GM18873 (cell line): ENCODE results near the gene SLC35A4.
A peak's percentile ranks its signal among the peaks of the same experiment; 100 is the strongest.

ENCODE experiments used
- ATAC-seq: cut with Tn5 transposase; IDR thresholded peaks from one replicate; pipeline ENCODE4 v1.9.1; 2021; ENCODE audit warnings: mild to moderate bottlenecking, moderate library complexity, moderate number of reproducible peaks; ENCODE audit not compliant: unreplicated experiment, low FRiP score

The SLC35A4 gene

DNA sequence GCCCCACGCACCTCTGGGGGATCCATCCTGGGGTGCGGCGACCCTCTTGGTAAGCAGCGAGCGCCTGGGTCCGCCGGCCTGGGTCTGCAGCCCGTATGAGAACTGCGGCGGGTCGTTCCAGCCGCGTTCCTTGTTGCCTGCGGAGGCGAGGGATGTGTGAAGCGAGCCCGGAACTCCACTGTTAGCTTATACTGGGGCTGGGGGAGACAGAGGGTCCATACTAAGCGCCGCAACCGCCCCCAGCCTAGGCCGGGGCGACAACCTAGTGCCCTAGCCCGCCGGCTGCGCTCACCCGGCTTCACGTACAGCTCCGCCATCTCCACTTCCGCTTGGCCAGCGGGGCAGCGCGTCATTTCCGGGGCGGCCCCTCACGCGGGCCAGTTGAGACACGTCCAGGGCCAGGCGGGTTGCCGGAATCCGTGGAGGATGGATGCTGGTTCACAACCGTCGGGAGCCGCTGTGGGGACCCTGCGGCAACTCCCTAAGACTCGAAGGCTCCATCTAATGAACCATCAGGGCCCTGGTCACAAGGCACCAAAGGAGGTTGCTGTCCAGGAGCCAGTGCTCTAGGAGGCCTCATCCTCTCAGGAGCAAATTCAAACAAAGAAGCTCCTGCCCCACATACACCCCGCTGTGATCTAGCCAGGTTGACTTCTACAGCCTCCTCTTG lies 7.4 kb upstream of the SLC35A4 start, which contains the start of gene SRA1:
TSS of gene SRA1 (minus strand) at position 338 of the 670 bp plus-strand sequence. CDS start at position 317, 21 bp downstream.
- ATAC-seq, result peak; percentile 92

DNA sequence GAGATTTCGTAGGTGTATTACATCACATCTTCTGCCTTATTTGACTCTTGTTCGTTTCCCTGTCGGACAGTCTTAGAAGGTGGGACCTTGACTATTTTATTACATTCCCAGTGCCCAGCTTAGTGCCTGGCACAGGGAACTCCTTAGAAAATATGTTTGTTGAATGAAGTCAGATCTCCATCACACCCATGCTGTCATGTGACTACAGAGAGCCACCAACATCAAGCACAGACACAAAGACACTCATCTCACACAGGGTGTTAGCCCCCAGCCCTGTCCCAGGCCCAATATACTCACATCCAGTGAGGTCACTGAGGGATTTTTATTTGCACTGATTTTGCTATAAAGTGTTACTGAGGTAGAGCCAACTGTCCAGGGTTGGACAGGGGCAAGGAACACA lies 6.7 kb upstream of the SLC35A4 start:
- no peak for ATAC-seq

DNA sequence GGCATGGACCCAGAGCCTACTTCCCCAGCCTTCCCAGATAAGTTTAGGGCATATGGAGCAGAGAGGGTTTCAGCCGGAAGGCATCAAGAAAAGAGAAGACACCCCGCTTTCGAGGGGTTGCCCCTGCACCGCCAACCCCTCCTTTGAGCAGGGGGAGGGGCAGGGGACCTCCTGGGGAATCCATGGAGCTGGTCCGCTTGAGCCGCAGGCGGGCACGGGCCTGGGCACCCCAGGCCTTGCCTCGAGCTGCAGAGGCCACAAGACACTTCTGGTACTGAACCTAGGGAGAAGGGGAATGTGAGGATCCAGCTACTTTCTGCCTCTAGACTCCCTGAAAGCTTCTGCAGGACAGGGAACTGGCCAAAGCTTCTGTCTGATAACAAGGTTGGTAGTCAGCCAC lies 6.1 kb upstream of the SLC35A4 start:
- no peak for ATAC-seq

DNA sequence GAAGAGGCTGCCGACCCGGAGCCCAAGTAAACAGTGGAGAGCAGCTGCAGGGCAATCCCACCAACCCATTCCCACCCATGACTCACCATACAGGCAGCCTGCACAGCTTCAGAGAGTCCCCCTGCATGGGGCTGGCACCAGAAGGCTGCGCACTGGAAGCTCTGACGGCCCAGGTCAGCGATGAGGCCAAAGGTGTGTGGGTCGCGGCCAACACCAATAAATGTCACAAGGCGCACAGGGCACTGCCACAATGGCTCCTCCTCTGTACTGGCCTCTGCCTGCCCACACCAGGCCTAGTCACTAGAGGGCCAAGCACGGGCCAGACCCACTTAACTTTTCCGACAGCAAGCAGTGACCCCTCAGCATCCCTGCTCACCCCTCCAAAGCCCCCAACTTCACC lies 4.4 kb upstream of the SLC35A4 start:
- ATAC-seq, result no peak

DNA sequence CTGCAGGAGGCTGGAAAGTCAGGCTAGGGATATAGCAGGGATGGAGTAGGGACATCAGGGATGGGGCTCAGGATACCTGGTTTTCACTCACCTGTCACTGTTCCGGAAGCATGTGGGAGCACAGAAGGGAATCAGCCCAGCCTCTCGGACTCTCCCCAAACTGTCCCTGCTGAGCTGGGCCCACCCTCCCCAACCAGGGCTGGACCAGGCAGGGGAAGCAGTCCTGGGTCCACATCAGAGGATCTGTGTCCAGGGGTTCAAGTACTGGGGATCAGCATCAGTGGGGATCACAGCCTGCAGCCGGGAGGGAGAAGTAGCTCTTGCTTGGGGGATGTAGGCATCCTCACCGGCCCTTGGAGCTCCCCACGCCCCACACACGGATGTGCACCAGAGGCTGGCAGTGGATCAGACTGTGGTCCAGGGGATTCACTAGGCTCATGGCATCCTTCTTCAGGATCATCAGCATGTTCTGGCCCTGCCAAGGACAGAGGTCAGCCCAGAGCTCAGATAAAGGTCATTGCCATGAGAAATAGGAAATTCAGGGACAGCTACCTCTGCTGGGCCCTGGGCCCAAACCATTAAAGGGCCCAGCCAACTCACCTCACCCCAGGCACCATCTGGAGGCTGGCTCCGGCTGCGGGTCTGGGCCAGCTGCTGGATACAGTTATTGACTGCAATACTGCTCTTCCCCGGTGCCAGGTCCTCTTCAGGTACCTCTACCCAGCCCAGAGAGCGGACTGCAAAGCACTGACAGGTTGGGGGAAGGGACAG lies 2.7 kb upstream of the SLC35A4 start:
- no peak for ATAC-seq

DNA sequence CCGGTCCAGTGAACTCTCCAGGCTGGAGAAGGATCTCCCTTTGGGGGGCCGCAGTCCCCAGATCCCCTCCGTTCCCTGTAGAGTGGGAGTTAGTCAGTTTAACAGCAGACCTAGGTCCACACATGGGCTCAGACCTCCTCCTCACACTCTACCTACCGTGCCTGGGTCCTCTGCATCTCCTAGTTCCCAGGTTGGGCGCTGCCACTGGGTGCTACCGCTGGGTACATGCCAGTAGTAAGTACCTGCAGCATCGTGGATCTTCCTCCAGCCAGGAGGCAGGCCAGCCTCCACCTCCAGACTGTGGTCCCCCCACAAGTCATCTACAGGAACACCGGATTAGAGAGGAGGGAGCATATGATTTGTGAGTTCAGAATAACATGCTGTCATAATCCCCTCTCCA lies 1.0 kb upstream of the SLC35A4 start:
- ATAC-seq, result no peak

DNA sequence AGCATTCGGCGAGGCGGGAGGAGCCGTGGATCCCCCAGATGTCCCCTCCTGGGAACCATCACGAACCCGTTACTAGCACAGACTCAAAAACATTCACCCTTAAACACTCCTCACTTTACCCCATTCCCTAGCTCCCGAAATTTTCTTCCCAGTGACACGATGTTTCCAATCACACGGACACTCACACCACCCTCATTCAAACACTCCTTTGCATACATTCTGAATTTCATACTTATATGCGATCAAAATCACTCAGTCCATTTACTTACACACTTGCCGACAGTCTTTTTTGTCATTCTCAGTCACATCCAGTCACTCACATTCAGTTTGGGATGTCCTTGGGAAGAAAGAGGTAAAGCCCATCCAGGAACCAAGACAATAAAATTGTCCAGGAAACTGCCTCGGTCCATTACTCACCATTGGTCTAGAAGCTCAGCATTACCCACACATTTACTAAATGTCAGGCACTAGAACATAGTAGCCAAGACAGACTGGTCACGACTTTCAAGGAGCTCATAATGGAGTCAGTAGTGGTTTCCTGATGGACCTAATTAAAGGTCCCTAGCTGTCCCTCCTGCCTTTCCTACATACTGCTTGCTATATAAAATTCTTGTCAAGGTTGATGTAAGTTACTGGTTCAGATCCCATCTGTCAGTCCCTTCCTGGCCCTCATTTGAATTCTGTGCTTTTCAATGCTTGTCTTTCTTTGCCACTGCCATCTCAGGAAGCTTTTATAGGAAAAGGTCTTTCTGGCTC lies 574 bp downstream of the SLC35A4 start:
- no peak for ATAC-seq

DNA sequence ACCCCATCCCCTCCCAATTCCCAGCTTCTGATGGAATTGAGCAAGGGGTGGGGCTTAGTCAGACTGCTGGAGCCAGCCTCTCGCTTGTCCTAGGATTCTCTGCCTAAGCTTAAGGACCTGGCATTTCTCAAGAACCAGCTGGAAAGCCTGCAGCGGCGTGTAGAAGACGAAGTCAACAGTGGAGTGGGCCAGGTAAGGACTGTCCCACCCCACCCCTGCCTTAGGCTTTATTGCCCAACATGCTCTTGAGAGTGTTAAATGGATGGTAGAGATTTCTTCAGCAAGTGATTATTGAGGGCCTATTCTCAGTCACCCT lies 1.1 kb downstream of the SLC35A4 start:
- ATAC-seq, result no peak

DNA sequence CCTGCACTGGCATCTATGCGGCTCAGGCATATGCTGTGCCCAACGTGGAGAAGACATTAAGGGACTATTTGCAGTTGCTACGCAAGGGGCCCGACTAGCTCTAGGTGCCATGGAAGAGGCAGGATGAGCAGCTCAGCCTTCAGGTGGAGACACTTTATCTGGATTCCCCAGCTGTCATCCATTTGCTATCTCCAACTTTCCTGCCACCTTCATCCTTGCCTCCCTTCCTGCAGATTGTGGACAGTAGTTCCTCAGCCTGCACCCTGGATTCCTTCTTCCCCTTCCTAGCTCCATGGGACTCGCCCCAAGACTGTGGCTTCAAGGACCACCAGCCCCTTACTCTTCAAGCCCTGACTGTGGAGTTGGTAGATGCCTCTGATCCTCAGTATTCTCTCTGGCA lies 2.0 kb downstream of the SLC35A4 start:
- ATAC-seq, result no peak

DNA sequence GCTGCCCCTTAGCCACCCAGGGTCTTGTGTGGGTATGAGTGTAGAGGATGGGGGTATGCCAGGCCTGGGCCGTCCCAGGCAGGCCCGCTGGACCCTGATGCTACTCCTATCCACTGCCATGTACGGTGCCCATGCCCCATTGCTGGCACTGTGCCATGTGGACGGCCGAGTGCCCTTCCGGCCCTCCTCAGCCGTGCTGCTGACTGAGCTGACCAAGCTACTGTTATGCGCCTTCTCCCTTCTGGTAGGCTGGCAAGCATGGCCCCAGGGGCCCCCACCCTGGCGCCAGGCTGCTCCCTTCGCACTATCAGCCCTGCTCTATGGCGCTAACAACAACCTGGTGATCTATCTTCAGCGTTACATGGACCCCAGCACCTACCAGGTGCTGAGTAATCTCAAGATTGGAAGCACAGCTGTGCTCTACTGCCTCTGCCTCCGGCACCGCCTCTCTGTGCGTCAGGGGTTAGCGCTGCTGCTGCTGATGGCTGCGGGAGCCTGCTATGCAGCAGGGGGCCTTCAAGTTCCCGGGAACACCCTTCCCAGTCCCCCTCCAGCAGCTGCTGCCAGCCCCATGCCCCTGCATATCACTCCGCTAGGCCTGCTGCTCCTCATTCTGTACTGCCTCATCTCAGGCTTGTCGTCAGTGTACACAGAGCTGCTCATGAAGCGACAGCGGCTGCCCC lies 2.6 kb downstream of the SLC35A4 start:
- ATAC-seq, result no peak

DNA sequence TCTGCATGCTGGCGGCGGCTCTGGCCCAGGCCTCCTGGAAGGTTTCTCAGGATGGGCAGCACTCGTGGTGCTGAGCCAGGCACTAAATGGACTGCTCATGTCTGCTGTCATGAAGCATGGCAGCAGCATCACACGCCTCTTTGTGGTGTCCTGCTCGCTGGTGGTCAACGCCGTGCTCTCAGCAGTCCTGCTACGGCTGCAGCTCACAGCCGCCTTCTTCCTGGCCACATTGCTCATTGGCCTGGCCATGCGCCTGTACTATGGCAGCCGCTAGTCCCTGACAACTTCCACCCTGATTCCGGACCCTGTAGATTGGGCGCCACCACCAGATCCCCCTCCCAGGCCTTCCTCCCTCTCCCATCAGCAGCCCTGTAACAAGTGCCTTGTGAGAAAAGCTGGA lies 3.2 kb downstream of the SLC35A4 start:
- ATAC-seq, result no peak

DNA sequence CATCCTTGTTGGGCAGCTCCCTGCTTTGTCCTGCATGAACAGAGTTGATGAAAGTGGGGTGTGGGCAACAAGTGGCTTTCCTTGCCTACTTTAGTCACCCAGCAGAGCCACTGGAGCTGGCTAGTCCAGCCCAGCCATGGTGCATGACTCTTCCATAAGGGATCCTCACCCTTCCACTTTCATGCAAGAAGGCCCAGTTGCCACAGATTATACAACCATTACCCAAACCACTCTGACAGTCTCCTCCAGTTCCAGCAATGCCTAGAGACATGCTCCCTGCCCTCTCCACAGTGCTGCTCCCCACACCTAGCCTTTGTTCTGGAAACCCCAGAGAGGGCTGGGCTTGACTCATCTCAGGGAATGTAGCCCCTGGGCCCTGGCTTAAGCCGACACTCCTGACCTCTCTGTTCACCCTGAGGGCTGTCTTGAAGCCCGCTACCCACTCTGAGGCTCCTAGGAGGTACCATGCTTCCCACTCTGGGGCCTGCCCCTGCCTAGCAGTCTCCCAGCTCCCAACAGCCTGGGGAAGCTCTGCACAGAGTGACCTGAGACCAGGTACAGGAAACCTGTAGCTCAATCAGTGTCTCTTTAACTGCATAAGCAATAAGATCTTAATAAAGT lies 3.9 kb downstream of the SLC35A4 start:
- no peak for ATAC-seq

DNA sequence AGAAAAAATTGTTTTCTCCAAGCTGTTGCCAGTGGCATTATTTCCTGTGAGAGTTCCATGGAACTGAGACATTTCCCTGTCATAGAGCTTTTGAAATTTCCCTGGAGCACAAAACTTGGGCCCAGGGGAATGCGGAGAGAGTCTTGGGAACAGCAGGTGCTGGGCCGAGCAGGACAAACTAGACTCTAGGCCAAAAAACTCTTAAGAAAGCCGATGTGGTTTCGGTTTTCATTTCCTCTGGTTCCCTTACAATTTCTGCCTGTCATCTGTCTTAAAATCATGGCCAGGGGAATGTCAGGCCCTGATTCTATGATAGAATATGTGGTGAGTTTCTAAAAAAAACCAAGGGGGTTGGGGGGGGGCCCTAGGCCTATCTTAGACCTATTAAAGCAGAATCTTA lies 4.6 kb downstream of the SLC35A4 start:
- ATAC-seq, result no peak

DNA sequence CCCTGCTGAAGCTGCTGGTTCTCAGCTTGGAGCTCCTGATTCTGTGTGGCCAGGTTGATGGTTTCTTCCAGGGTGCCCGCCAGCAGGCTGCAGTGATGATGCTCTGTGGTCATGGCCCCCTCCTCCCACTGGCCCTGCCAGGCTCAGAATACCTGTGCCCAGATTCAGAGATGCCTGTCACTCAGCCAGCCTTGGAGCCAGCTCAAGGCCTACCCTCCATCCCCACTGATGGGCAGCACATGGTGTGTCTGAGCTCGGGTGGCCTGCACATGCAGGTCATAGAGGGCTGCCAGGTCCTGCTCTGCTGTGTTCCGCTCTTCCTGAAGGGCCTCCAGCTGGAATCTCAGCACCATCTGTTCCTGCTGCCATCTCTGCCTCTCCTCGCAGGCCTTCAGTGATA lies 5.4 kb downstream of the SLC35A4 start:
- ATAC-seq, result no peak

DNA sequence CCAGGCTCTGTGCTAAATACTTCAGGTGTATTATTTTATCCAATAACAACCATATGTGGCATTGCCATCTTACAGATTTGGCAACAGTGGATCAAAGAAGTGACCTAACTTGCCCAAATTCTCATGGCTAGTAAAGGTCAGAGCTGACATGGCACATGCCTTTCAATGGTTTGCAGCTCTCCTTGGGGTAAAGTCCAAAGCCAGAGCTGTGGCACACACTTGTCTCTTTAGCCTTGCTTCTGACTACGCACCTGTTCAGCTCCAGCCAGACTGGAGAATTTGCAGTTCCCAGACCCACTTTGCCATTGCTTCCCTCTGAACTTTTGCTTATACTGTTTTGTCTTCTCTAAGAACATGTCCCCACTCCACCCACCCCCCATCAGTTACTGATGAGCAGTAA lies 5.9 kb downstream of the SLC35A4 start:
- no peak for ATAC-seq

DNA sequence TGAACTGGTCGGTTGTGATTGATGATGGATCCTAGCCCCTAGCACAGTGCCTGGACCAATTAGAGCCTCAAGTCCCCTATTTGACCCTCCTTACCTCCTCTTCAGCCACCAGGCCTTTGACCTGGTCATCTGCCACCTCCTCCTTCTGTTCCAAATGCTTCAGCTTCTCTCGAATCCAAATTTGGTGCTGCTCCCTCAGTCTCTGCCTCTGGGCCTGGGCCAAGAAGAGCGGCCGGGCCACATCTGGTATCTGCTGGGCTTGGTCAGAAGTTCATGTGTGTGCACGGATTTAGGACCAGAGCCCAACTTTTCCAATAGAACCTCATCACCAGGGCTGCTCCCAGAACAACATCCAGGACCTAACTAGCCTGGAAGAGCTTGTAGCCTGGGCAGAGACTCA lies 6.5 kb downstream of the SLC35A4 start:
- ATAC-seq, result no peak

DNA sequence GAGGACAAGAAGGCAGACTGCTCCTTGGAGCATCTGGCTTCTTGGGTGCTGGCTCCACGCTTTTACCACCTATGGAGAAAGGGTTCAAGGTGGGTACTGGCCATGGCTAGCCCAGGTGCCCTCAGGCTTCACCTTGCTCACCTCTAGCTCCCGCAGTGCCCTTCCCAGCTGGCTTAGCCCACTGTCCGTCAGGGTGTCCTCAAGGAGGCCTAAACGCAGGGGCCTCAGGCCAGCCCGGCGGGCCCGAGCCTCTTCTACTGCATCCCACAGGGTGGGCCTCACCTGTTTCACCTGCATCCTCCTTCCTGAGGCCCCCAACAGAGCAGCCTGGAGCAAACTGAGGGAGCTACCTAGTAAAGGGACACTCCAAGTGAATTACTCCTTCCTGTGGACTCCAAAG lies 9.1 kb downstream of the SLC35A4 start:
- ATAC-seq, result no peak

DNA sequence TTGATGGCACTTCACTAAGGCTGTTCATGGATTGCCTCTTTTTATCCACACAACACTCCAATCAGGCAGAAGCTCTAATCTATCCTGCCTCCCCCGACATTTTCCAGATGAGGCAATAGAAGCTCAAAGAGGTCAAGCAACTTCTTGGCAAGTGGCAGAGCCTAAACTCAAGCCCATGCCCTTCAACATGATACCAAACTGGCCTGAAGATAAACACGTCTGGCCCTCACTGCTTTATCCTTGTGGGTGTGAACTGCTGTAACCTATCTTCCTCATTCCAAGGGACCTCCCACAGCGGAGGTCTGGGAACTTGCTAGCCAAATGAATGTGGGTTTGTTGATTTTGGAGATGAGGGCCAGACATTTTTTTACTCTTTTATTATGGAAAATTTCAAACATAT lies 9.5 kb downstream of the SLC35A4 start:
- no peak for ATAC-seq

DNA sequence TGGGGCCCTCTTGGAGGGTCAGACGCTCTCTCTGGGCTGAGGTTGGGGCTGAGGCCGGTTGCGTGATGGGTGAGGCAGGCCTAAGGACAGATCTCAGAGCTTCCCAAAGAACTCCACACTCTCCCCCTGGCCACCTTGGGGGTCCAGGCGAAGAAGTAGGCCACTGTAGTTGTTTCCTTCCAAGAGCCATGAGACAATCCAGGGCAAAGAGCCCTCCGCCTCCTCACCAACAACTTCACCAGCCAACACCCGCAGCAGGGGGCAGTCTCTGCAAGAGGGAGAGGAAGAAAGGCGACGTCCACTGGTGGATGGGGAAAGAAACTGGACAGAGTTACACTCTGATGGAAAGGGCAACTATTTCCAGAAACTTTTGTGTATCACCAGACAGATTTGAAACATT lies 10.7 kb downstream of the SLC35A4 start:
- no peak for ATAC-seq

DNA sequence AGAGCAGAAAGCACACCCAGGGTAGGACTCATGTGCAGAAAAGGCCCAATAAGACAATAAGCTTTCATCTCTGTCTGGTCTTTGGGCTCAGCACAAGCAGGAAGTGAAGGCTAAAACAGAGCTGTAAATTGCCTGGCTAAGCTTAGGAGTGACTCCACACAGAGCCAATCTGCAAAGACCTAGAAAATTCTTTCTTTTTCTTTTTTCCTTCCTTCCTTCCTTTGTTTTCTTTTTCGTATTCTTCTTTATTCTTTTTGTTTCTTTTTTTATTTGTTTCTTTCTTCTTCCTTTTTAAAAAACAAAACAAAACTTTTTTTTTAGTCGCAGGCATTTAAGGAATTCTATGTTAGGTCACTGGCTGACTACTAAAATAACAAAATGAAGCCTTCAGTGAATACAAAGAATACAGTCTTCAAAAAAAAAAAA lies 12.2 kb downstream of the SLC35A4 start:
- ATAC-seq, result no peak
